HepG2 (cell line): ENCODE data around the gene ANAPC5. TPM values are rescaled to one million over a fixed set of nuclear protein-coding genes. Genes with fewer than 3 reads are reported as not detected.
A peak's percentile ranks its signal among the peaks of the same experiment; 100 is the strongest.

Experiments used
- ETV6 ChIP-seq: sonication (generic); formaldehyde crosslinking; conservative IDR thresholded peaks from 2 replicates; pipeline ENCODE4 v1.4.0; 2020; ENCODE audit warnings: missing genetic modification reagents
- FOXJ3 ChIP-seq: sonication (generic); formaldehyde crosslinking; IDR thresholded peaks from 2 replicates; pipeline ENCODE4 v1.4.0; 2020; ENCODE audit warnings: missing genetic modification reagents, mild to moderate bottlenecking, borderline replicate concordance
- GMEB1 ChIP-seq: sonication (generic); formaldehyde crosslinking; IDR thresholded peaks from 2 replicates; pipeline ENCODE4 v1.5.1; 2020; ENCODE audit warnings: missing genetic modification reagents, mild to moderate bottlenecking, borderline replicate concordance
- HINFP ChIP-seq: sonication (generic); formaldehyde crosslinking; IDR thresholded peaks from 2 replicates; pipeline ENCODE4 v1.4.0; 2020; ENCODE audit warnings: low read depth, mild to moderate bottlenecking, missing genetic modification reagents
- HMGA1 ChIP-seq: sonication (generic); formaldehyde crosslinking; conservative IDR thresholded peaks from 2 replicates; pipeline ENCODE4 v1.4.0; 2020; ENCODE audit warnings: missing genetic modification reagents
- HNRNPK ChIP-seq: fragments of 200-400 bp; formaldehyde crosslinking; IDR thresholded peaks from 2 replicates; pipeline ENCODE4 v1.6.1; 2018; ENCODE audit warnings: low read length, low read depth, moderate library complexity, mild to moderate bottlenecking; ENCODE audit not compliant: poor library complexity, severe bottlenecking
- MED13 ChIP-seq: sonication (generic); formaldehyde crosslinking; IDR thresholded peaks from 2 replicates; pipeline ENCODE4 v1.5.0; 2020; ENCODE audit warnings: missing genetic modification reagents
- MTF1 ChIP-seq: sonication (generic); formaldehyde crosslinking; IDR thresholded peaks from 2 replicates; pipeline ENCODE4 v1.5.0; 2020; ENCODE audit warnings: missing genetic modification reagents
- MXI1 ChIP-seq: IDR thresholded peaks from 3 replicates; pipeline ENCODE4 v1.6.1; 2012; ENCODE audit warnings: low read depth, low read length, inconsistent platforms, borderline replicate concordance
- NCOA2 ChIP-seq: sonication (generic); formaldehyde crosslinking; IDR thresholded peaks from 2 replicates; pipeline ENCODE4 v1.8.0; 2022; ENCODE audit warnings: inconsistent platforms
- ONECUT2 ChIP-seq: sonication (generic); formaldehyde crosslinking; IDR thresholded peaks from 2 replicates; pipeline ENCODE4 v1.4.0; 2020; ENCODE audit warnings: missing genetic modification reagents
- PAX8 ChIP-seq: sonication (generic); formaldehyde crosslinking; IDR thresholded peaks from 2 replicates; pipeline ENCODE4 v1.8.0; 2022; ENCODE audit warnings: mild to moderate bottlenecking, missing genetic modification reagents, borderline replicate concordance
- PREB ChIP-seq: sonication (generic); formaldehyde crosslinking; IDR thresholded peaks from 2 replicates; pipeline ENCODE4 v1.4.0; 2020; ENCODE audit warnings: missing genetic modification reagents
- RFX5 ChIP-seq: IDR thresholded peaks from 2 replicates; pipeline ENCODE4 v1.6.1; 2011; ENCODE audit warnings: low read depth, low read length, improper control_type of control experiment
- RORA ChIP-seq: sonication (generic); formaldehyde crosslinking; IDR thresholded peaks from 2 replicates; pipeline ENCODE4 v1.5.0; 2020; ENCODE audit warnings: mild to moderate bottlenecking, missing genetic modification reagents, moderate library complexity
- RXRA ChIP-seq: sonication (generic); formaldehyde crosslinking; IDR thresholded peaks from 2 replicates; pipeline ENCODE4 v1.5.1; 2020; ENCODE audit warnings: missing genetic modification reagents
- THYN1 ChIP-seq: sonication (generic); formaldehyde crosslinking; IDR thresholded peaks from 2 replicates; pipeline ENCODE4 v1.8.1; 2023; ENCODE audit warnings: low read depth, mild to moderate bottlenecking, moderate library complexity, missing genetic modification reagents, borderline replicate concordance
- XRCC5 ChIP-seq: fragments of 200-400 bp; formaldehyde crosslinking; optimal IDR thresholded peaks from 2 replicates; pipeline ENCODE3; 2017; ENCODE audit warnings: mild to moderate bottlenecking, low read length
- ZBTB21 ChIP-seq: sonication (generic); formaldehyde crosslinking; IDR thresholded peaks from 2 replicates; pipeline ENCODE4 v1.4.0; 2020; ENCODE audit warnings: missing genetic modification reagents
- ZNF362 ChIP-seq: sonication (generic); formaldehyde crosslinking; IDR thresholded peaks from 2 replicates; pipeline ENCODE4 v1.4.0; 2020; ENCODE audit warnings: missing genetic modification reagents, mild to moderate bottlenecking, borderline replicate concordance
- ZNF414 ChIP-seq: sonication (generic); formaldehyde crosslinking; IDR thresholded peaks from 2 replicates; pipeline ENCODE4 v1.5.0; 2020; ENCODE audit warnings: missing genetic modification reagents
- ZNF747 ChIP-seq: sonication (generic); formaldehyde crosslinking; IDR thresholded peaks from 2 replicates; pipeline ENCODE4 v1.8.1; 2023; ENCODE audit warnings: missing genetic modification reagents, mild to moderate bottlenecking, borderline replicate concordance
- ZNF772 ChIP-seq: sonication (generic); formaldehyde crosslinking; IDR thresholded peaks from 2 replicates; pipeline ENCODE4 v1.5.0; 2020; ENCODE audit warnings: mild to moderate bottlenecking, missing genetic modification reagents
- ZNF850 ChIP-seq: sonication (generic); formaldehyde crosslinking; conservative IDR thresholded peaks from 2 replicates; pipeline ENCODE4 v1.9.0; 2021; ENCODE audit warnings: mild to moderate bottlenecking, missing genetic modification reagents
- polyA plus RNA-seq, 8 experiments: library from polyadenylated mRNA; depleted of rRNA in 3 of 8; stranded (reverse) in 7 of 8; unstranded in 1 of 8; fragments of >200 nt; fragmentation: Illumina TruSeq in 4 of 8; extraction: Trizol in 4 of 8; gene quantifications; 2 replicates each; pipeline versions ENCODE4 v1.2.1 to v1.2.3, GENCODE V29; 2011 to 2016; ENCODE audit warnings: low read depth in 4 of 8, missing spikeins in 1 of 8, mixed read lengths in 1 of 8; ENCODE audit not compliant: insufficient read depth in 1 of 8
- total RNA-seq, 5 experiments: library from RNA; depleted of rRNA; stranded (reverse); fragments of >200 nt; fragmentation: Illumina TruSeq; extraction: Trizol; gene quantifications; 2 replicates each; pipeline ENCODE4 v1.2.3, GENCODE V29; 2016; ENCODE audit warnings: low read depth in 1 of 5

The ANAPC5 gene
- total and polyA plus RNA-seq, 2 of the 13 experiments (the other 11 are each of a cell fraction or from before 2014, with no cell fraction given), result 146 to 161 TPM

- peak; percentile 74; the same call in 1 of the 2 replicates for TF ChIP-seq RXRA
- no peak for TF ChIP-seq RFX5
- no peak for TF ChIP-seq XRCC5
- no peak for TF ChIP-seq PAX8 (CRISPR knock-in tag)
- TF ChIP-seq HNRNPK, result no peak
- TF ChIP-seq THYN1 (CRISPR knock-in tag), result no peak
- no peak for TF ChIP-seq ZNF414 (CRISPR knock-in tag)
- TF ChIP-seq ZNF747 (CRISPR knock-in tag), result no peak
- no peak for TF ChIP-seq MTF1 (CRISPR knock-in tag)
- TF ChIP-seq ZNF850 (CRISPR knock-in tag), result no peak
- TF ChIP-seq RORA (CRISPR knock-in tag), result no peak
- no peak for TF ChIP-seq PREB (CRISPR knock-in tag)
- TF ChIP-seq MED13 (CRISPR knock-in tag), result no peak; the same call in 1 of the 2 replicates
- no peak for TF ChIP-seq ZNF362 (CRISPR knock-in tag)
- no peak for TF ChIP-seq HMGA1 (CRISPR knock-in tag)
- peak; percentile 62; the same call in 1 of the 3 replicates for TF ChIP-seq MXI1
- TF ChIP-seq NCOA2 (CRISPR knock-in tag), result no peak
- TF ChIP-seq GMEB1, result no peak
- no peak for TF ChIP-seq FOXJ3 (CRISPR knock-in tag)
- no peak for TF ChIP-seq ZBTB21
- no peak for TF ChIP-seq ONECUT2 (CRISPR knock-in tag)
- no peak for TF ChIP-seq ETV6
- TF ChIP-seq HINFP (CRISPR knock-in tag), result no peak
- no peak for TF ChIP-seq ZNF772 (CRISPR knock-in tag)
Observed at GRCh38 chr12:121295746-121296617, 56.2 kb downstream of the ANAPC5 start (continued).
